Stimulated activated CD4-positive, alpha-beta T cell treated with anti-CD3 and anti-CD28 coated beads, Interleukin-4, amount 100 ng/mL, for 1 hour (primary cell): ENCODE results near the gene AMBP.

ENCODE experiments used
- DNase-seq: peaks from one replicate; pipeline ENCODE4 v3.0.0-alpha.2; 2020

Gene AMBP

GRCh38 chr9:114071197-114071795 is 6.8 kb downstream of the AMBP start:
- no peak for DNase-seq

DNA sequence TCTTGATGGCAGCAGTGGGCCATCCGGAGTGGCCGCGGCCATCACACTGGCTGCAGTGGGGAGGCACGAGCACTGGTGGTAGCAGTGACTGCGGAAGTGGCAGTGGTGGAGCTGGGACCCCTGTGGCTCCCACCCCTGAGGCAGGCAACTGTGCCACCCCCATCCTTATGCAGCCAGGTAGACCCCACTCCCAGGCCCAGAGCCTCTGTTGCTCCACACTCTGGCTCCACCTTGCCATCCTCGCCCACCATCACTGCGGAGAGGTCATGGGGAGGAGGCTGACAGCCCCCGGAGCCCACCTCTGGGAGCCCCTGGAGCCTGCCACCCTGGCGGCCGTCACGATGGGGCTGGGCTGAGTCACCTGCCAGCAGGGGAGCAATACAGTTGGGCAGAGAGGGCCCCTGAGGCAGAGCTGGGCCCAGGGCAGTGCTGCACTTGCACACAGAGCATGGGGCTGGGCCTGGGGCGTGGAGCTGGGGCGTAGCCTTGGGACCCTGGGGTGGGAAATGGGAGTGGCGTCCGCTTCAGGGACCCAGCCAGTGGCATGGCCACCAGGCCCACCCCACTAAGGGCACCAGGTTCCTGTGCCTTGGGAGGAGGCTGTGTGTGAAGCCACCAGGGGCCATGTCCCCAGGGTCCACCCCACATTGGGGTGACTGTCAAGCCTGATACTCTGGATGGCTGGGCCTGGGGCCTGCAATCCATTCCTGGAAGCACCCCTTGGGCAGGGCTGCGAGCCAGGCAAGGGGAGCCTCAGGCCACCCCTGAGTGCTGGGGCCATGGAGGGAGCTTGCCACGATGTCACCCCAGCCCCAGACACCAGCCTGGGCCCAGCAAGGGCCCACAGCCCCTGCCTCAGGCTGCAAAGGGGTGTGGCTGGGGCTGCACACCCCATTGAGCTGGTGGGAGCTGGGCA is 7.7 kb downstream of the AMBP start:
- DNase-seq = no peak

DNA sequence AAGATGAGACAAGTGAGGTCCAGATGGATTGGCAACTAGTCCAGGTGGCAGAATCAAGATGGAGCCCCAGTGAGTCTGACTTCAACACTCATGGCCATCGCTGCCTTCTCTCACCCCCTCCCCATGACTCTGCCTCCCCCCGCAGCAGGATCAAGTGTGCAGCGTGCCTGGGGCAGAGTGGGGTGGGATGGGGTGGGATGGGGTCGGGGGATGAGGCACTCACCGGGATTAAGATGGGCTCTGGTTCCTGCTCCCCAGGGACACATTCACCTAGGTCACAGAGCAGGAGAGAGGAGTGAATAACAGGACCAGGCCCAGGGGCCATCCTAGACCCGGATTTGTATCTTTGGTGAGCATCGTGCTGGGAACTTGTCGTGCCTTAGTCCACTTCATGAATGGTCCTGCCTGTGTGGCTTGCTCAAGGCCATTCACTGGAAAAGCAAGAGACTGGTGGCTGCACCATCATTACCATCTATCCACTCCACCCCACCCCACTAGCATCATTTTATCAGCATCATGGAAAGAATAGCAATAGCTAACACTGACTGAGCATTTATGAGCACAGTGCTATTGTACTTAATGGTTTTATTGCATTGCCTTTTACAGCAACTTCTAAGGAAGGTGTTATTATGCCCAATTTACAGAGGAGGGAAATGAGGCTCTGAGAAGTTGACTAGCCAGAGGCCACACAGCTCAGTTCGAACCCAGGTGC is 8.5 kb downstream of the AMBP start:
- DNase-seq = no peak

DNA sequence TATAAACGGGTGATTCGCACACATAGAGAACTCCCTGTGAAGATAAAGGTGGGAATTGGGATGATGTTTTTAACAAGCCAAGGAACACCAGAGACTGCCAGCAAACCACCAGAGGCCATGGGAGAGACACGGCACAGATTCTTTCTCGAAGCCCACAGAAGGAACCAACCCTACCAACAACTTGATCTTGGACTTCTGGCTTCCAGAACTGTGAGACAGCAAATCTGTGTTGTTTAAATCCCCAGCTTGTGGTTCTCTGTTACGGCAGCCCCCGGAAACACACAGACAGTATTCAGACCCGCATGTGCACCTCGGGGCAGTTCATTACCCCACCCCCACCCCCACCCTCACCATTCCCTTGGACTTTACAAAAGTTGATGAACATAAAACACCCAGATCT is 12.8 kb downstream of the AMBP start:
- no peak for DNase-seq

GRCh38 chr9:114061830-114062474 is 16.1 kb downstream of the AMBP start:
- no peak for DNase-seq

- DNase-seq = no peak
Measured at GRCh38 chr9:114061292-114061691, 16.8 kb downstream of the AMBP start.

- DNase-seq = no peak
Measured at GRCh38 chr9:114060711-114061110, 17.4 kb downstream of the AMBP start.

GRCh38 chr9:114060070-114060469 is 18.0 kb downstream of the AMBP start:
- no peak for DNase-seq

- DNase-seq = no peak
Measured at GRCh38 chr9:114059047-114059803, 18.9 kb downstream of the AMBP start.

GRCh38 chr9:114058688-114059046 is 19.4 kb downstream of the AMBP start:
- DNase-seq = no peak

GRCh38 chr9:114057161-114057885 is 20.8 kb downstream of the AMBP start:
- DNase-seq = no peak

GRCh38 chr9:114056527-114056926 is 21.6 kb downstream of the AMBP start:
- DNase-seq = no peak

- DNase-seq = no peak
Measured at GRCh38 chr9:114055894-114056293, 22.2 kb downstream of the AMBP start.

GRCh38 chr9:114055061-114055460 is 23.0 kb downstream of the AMBP start:
- DNase-seq = no peak

- DNase-seq = no peak
Measured at GRCh38 chr9:114054191-114054690, 23.9 kb downstream of the AMBP start.

GRCh38 chr9:114053246-114054005 is 24.7 kb downstream of the AMBP start:
- DNase-seq = no peak

GRCh38 chr9:114051706-114052105 is 26.4 kb downstream of the AMBP start:
- DNase-seq = no peak

- DNase-seq = no peak
Measured at GRCh38 chr9:114051281-114051680, 26.8 kb downstream of the AMBP start.

DNA sequence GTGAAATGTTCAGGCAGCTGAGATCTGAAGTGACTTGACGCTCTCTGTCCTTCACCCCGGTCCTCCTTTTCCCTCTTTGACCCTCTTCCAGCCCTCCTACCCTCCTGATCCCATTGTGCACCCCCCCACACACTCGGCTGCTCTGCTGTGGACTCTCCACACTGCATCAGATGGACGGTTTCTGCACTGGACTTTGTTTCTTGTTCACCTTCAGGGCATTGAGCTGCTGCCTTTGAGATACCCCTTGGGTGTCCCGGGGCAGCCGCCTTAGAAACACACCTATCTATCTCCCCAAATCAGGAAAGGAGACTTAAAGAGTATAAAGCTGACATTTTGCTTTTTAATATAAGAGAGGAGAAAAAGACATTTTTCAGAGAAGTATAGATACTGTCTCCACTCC is 27.5 kb downstream of the AMBP start:
- no peak for DNase-seq

GRCh38 chr9:114050226-114050568 is 27.9 kb downstream of the AMBP start:
- no peak for DNase-seq
